Endothelial cell of umbilical vein (primary cell): Measurements from ENCODE around the gene IFITM10. TPM values are rescaled to one million over a fixed set of nuclear protein-coding genes. Genes with fewer than 3 reads are reported as not detected.

Source experiments
- BruUV-seq: library from RNA; stranded (reverse); fragments of 400-500 nt; replicated peaks from 2 replicates; lab custom pipeline; 2021; lab: Mats Ljungman, UMichigan
- CTCF ChIA-PET: fragments of 300-600, 350-600 bp; sonication (Branson Sonifier 250); formaldehyde crosslinking; loops from one replicate; lab custom pipeline; 2021; ENCODE audit warnings: antibody characterized with exemption, inconsistent platforms; lab: Charles Lee
- POLR2A ChIA-PET: fragments of 300-600, 350-600 bp; sonication (Branson Sonifier 250); formaldehyde crosslinking; loops from one replicate; lab custom pipeline; 2021; ENCODE audit warnings: antibody characterized with exemption, inconsistent platforms; lab: Charles Lee
- DNase-seq: peaks from one replicate; pipeline ENCODE4 v3.0.0-alpha.2; 2011; ENCODE audit warnings: low read depth, low spot score
- FAIRE-seq: peaks from 2 replicates; lab custom pipeline; 2011; peaks lifted over from hg19 to GRCh38; lab: Jason Lieb, UNC
- H2AFZ ChIP-seq: 2 replicates; pipeline ENCODE4 v1.6.0; 2012; ENCODE audit warnings: low read depth, low read length, control low read depth, inconsistent platforms
- H3K27ac ChIP-seq: 2 replicates; pipeline ENCODE4 v1.5.1; 2011; ENCODE audit warnings: low read depth, mild to moderate bottlenecking, control low read depth, low read length, moderate library complexity; ENCODE audit not compliant: insufficient read depth
- H3K27me3 ChIP-seq, 2 experiments: 2 replicates each; pipeline versions ENCODE4 v1.6.0 to v1.6.1; 2011; ENCODE audit warnings: low read length in 2 of 2, mixed read lengths in 1 of 2; ENCODE audit not compliant: control insufficient read depth in 2 of 2, insufficient read depth in 2 of 2
- H3K36me3 ChIP-seq, 2 experiments: 2 replicates in 1 of 2; 3 replicates in 1 of 2; pipeline ENCODE4 v1.5.1; 2011; ENCODE audit warnings: low read length in 2 of 2, mild to moderate bottlenecking in 1 of 2, moderate library complexity in 1 of 2; ENCODE audit not compliant: control insufficient read depth in 2 of 2, insufficient read depth in 2 of 2; ENCODE audit errors: extremely low read depth in 1 of 2
- H3K4me1 ChIP-seq: 3 replicates; pipeline ENCODE4 v1.5.1; 2011; ENCODE audit warnings: mild to moderate bottlenecking, low read length; ENCODE audit not compliant: control insufficient read depth, insufficient read depth; ENCODE audit errors: extremely low read depth
- H3K4me2 ChIP-seq: 2 replicates; pipeline ENCODE4 v1.6.1; 2011; ENCODE audit warnings: low read length, control low read depth, mixed read lengths; ENCODE audit not compliant: insufficient read depth
- H3K4me3 ChIP-seq, 3 experiments: fragments of 200-600 bp in 1 of 3; sonication (generic), shearing (Covaris generic) in 1 of 3; replicated peaks in 1 of 3; 2 replicates each; pipeline ENCODE4 v1.5.1; 2011 to 2016; ENCODE audit warnings: control low read depth in 3 of 3, low read length in 3 of 3, mild to moderate bottlenecking in 2 of 3, inconsistent platforms in 1 of 3, low read depth in 1 of 3, moderate library complexity in 1 of 3; ENCODE audit not compliant: insufficient read depth in 1 of 3
- H3K79me2 ChIP-seq: 2 replicates; pipeline ENCODE4 v1.6.0; 2012; ENCODE audit warnings: low read length, inconsistent platforms; ENCODE audit not compliant: control insufficient read depth, insufficient read depth
- H3K9ac ChIP-seq: replicated peaks from 2 replicates; pipeline ENCODE3; 2011; ENCODE audit warnings: low read length, control low read depth; ENCODE audit not compliant: insufficient read depth; ENCODE audit errors: extremely low read depth
- H3K9me1 ChIP-seq: replicated peaks from 3 replicates; pipeline ENCODE4 v1.6.0; 2011; ENCODE audit warnings: mild to moderate bottlenecking, low read length; ENCODE audit not compliant: control insufficient read depth, insufficient read depth; ENCODE audit errors: extremely low read depth
- H3K9me3 ChIP-seq: replicated peaks from 2 replicates; pipeline ENCODE4 v1.5.1; 2012; ENCODE audit warnings: low read length, inconsistent platforms; ENCODE audit not compliant: control insufficient read depth, insufficient read depth
- H4K20me1 ChIP-seq: replicated peaks from 2 replicates; pipeline ENCODE3; 2011; ENCODE audit warnings: mild to moderate bottlenecking, low read length; ENCODE audit not compliant: control insufficient read depth, insufficient read depth; ENCODE audit errors: extremely low read depth
- CTCF ChIP-seq, 2 donors: IDR thresholded peaks; 1 replicate in 1 of 2; 2 replicates in 1 of 2; pipeline ENCODE4 v1.5.1; 2011; ENCODE audit warnings: low read length in 2 of 2, mild to moderate bottlenecking in 2 of 2, moderate library complexity in 2 of 2, control low read depth in 1 of 2, inconsistent platforms in 1 of 2, low read depth in 1 of 2; ENCODE audit not compliant: insufficient read depth in 1 of 2; ENCODE audit errors: extremely low read depth in 1 of 2
- EZH2 ChIP-seq: IDR thresholded peaks from 2 replicates; pipeline ENCODE4 v1.6.1; 2012; ENCODE audit warnings: borderline replicate concordance, low read depth, mild to moderate bottlenecking, moderate library complexity, low read length, inconsistent platforms; ENCODE audit not compliant: severe bottlenecking
- FOS ChIP-seq: IDR thresholded peaks from 2 replicates; pipeline ENCODE4 v1.6.1; 2011; ENCODE audit warnings: mild to moderate bottlenecking, low read length, moderate library complexity, borderline replicate concordance; ENCODE audit not compliant: insufficient read depth
- GATA2 ChIP-seq: IDR thresholded peaks from 2 replicates; pipeline ENCODE4 v1.7.0; 2011; ENCODE audit warnings: low read depth, mild to moderate bottlenecking, moderate library complexity, mixed read lengths, low read length; ENCODE audit not compliant: insufficient read length, insufficient read depth
- JUN ChIP-seq: IDR thresholded peaks from 2 replicates; pipeline ENCODE4 v1.6.1; 2011; ENCODE audit warnings: borderline replicate concordance, low read depth; ENCODE audit not compliant: insufficient read length, insufficient read depth
- MYC ChIP-seq: IDR thresholded peaks from one replicate; pipeline ENCODE4 v1.6.1; 2011; ENCODE audit warnings: mild to moderate bottlenecking, low read depth, low read length
- POLR2A ChIP-seq: IDR thresholded peaks from 2 replicates; pipeline ENCODE4 v1.6.1; 2012; ENCODE audit warnings: low read depth, mild to moderate bottlenecking, control low read depth, low read length
- POLR2AphosphoS5 ChIP-seq: IDR thresholded peaks from 2 replicates; pipeline ENCODE4 v1.6.1; 2012; ENCODE audit warnings: low read depth, mild to moderate bottlenecking, control low read depth, low read length, moderate library complexity; ENCODE audit not compliant: insufficient read depth
- dilution Hi-C: fragments of 300-500 bp; cut with MboI; formaldehyde crosslinking; loops from one replicate; pipeline ENCODE4 v1.15.0; 2019; ENCODE audit warnings: low sequenced_read_pairs; ENCODE audit not compliant: extremely low pct_ligation_motif_present
- intact Hi-C: fragments of 100-400 bp; cut with micrococcal nuclease; formaldehyde crosslinking; loops from one replicate; pipeline ENCODE4 v1.10.0; 2022
- polyA plus RNA-seq, 4 experiments: library from polyadenylated mRNA; depleted of rRNA in 3 of 4; stranded (reverse) in 3 of 4; unstranded in 1 of 4; fragments of >200 nt; gene quantifications; 2 replicates each; pipeline versions ENCODE4 v1.2.1 to v1.2.3, GENCODE V29; 2011 to 2012; ENCODE audit warnings: missing spikeins in 1 of 4
- total RNA-seq: library from RNA; stranded (reverse); gene quantifications from 2 replicates; pipeline ENCODE4 v1.2.3, GENCODE V29; 2021

IFITM10 gene
- total and polyA plus RNA-seq, 2 donors (not counting 3 experiments of a cell fraction or from before 2014, with no cell fraction given), result 0.04 to 0.66 TPM

GRCh38 chr11:1736447-1736992 lies 13.9 kb downstream of the IFITM10 start:
- H3K4me1 ChIP-seq, result no peaks in the 10 kb centered on the region
- H3K79me2 ChIP-seq, result no peaks in the 10 kb centered on the region
- intact Hi-C loops (no loop called here), dilution Hi-C loops (no loop called here)
- no peak for FAIRE-seq
- H3K4me3 ChIP-seq, result no peak overlapping the region
- no peaks in the 10 kb centered on the region for H4K20me1 ChIP-seq
- ChIA-PET CTCF (interaction anchor here (1.3 kb wide), 1 partner anchor 12 kb away, joined by 3 read pairs; no protein-coding TSS in a partner anchor), POLR2A (no interaction called here)
- no peaks in the 10 kb centered on the region for H3K36me3 ChIP-seq
- TF ChIP-seq CTCF (IDR thresholded peaks at IDR 0.05; ENCODE audit: extremely low read depth in 1 of 2, insufficient read depth in 1 of 2, low read depth in 1 of 2, low read length in 2 of 2) (no peak), JUN (no peak), FOS (no peak), EZH2 (no peak), MYC (no peak), POLR2A (no peak), POLR2AphosphoS5 (no peak), GATA2 (no peak)
- no peak overlapping the region for H2AFZ ChIP-seq
- no peaks in the 10 kb centered on the region for H3K9me3 ChIP-seq
- no peak overlapping the region for H3K27ac ChIP-seq
- H3K27me3 ChIP-seq, result no peaks in the 10 kb centered on the region
- no peak for DNase-seq
- no peak overlapping the region for H3K9ac ChIP-seq
- no TSS peak for BruUV-seq
- no peak overlapping the region for H3K4me2 ChIP-seq
- H3K9me1 ChIP-seq, result no peaks in the 10 kb centered on the region
